Left forelimb (tissue), 1 donor: ENCODE results near the gene CSRP1.
"Not testable (repeated sequence)": the region's sequence is repeated elsewhere in the genome, so short reads cannot be mapped to it uniquely, and the experiment has no call there.

Experiments used
- DNase-seq: peaks from one replicate; pipeline ENCODE4 v3.0.0-alpha.2; 2018; ENCODE audit warnings: low spot score

CSRP1 gene

DNA sequence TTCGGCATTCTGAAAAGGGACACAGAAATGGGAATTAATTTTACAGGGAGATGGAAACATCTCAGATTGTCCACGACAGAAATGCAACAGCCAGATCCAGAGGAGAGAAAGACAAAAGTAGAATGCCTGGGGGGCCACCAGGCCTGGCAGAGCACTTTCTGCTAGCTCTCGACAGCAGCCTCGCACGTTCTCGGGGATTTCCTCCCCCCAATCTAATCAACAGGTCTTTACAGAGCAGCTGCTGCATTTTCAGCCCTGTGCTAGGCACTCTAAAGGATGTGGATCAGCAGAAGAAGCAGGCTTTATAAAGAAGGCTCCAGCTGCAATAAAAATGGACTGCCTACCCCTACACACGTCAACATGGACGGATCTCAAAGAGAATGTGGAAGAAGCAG, 10.6 kb downstream of the CSRP1 start:
- no peak for DNase-seq

GRCh38 chr1:201495551-201496295, 11.2 kb downstream of the CSRP1 start:
- DNase-seq: no peak

- no peak for DNase-seq
Measured at GRCh38 chr1:201493757-201494617, 12.9 kb downstream of the CSRP1 start.

- DNase-seq: not testable (repeated sequence)
Measured at GRCh38 chr1:201493026-201493656, 13.8 kb downstream of the CSRP1 start.

DNA sequence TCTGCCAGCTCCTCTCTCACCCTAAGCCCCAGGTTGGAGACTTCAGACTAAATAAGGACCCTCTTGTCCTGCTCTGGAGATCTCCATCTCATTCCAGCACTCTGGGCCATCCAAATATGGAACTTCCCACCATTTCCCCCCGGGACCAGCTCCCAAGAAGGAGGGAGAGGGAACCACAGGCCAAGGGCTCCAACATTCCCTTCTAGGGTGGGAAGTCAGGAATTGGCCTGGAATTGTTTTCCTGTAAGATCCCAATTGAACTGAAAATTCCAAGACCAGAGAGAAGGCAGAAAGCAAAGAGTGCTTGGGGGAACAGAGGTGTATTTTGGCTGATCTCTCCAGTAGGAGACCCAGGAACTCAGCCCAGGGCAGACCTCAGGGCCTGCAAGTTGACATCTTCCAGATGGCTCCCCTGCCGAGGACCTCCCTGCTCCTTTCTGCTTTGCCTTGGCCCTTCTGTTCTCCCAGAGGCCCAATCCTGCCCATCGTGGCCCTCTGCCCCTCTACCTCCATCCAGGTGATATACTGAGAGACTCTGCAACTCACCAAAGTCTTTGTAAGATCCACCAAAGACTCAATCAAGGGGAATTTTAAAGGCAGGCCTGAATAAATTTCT, 14.9 kb downstream of the CSRP1 start:
- no peak for DNase-seq

- DNase-seq: no peak
Measured at GRCh38 chr1:201490708-201491131, 16.2 kb downstream of the CSRP1 start.

DNA sequence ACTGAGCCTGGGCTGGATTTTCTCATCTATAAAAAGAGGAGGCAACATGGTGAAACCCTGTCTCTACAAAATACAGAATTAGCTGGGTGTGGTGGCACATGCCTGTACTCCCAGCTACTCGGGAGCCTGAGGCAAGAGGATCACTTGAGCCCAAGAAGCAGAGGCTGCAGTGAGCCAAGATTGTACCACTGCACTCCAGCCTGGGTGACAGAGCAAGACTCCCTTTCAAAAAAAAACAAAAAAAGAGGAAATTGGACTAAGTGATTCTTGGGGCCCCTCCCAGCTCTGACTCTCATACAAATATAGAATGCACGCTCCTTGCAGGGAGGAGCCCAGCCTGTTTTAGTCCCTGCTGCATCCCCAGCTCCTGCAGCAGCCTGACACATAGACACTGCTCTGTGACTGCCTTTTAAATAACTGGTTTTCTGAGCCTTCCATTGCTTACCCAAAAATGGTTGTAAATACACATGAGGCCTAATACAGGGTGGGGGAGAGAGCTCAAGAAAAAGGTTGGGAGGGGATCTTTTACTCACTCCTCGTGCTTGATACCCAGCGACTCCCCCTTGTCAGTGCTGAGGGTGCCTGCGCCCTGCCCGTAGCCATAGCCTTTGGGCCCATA, 17.2 kb downstream of the CSRP1 start:
- DNase-seq: no peak

DNA sequence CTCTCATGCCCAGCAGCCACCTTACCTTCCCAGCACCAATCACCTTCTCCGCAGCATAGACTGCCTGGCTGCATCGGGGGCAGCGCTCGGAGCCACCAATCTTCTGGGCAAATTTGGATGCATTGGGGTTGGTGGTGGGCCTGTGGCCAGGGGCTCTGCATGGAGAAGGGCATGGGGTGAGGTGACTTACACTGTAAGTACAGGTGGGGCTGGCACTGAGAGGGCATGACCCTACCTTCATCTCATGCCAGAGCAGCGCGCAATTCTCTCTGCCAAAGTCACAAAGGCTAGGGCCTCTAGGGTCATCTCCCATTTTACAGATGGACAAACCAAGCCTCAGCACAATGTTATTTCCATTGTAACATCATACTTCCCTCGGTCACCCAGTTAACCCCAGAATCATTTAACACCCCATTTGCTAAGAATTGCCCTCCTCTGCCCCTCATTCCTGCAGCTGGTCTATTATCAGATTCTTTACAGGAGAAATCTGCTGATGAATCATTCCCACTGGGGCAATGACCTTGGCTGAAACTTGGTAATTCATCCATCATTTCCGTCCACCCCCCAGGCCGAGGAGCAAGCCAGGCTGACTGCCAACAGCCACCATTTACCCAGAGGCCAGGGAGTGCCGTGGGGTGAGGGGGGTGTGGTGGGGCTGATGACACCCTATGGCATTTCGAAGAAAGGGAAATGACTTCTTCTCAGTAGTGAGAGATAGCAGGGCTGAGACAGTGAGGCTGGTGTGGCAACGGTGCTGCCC, 17.9 kb downstream of the CSRP1 start:
- DNase-seq: no peak

GRCh38 chr1:201487742-201488141, 19.2 kb downstream of the CSRP1 start:
- no peak for DNase-seq

DNA sequence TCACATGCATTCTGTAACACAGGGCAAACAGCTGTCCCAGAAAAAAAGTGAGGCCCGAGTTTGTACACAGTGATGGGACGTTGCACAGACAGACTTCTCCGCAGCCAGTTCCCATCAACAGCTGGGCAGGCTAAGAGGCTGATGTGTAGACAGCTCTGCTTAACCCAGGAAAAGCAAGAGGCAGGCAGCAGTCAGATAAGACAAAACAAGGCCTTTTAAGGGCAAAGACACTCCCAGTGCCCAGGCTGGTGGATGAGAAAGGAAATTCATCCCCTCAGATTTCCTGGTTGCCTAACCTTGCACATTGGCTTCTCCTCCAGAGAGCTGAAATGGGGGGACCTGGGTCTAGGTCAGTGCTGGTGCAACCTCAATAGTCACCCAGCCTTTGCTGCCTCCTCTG, 20.7 kb downstream of the CSRP1 start:
- no peak for DNase-seq

- DNase-seq: no peak
Measured at GRCh38 chr1:201485184-201485774, 21.6 kb downstream of the CSRP1 start.

- no peak for DNase-seq
Measured at GRCh38 chr1:201483373-201483949, 23.5 kb downstream of the CSRP1 start.

DNA sequence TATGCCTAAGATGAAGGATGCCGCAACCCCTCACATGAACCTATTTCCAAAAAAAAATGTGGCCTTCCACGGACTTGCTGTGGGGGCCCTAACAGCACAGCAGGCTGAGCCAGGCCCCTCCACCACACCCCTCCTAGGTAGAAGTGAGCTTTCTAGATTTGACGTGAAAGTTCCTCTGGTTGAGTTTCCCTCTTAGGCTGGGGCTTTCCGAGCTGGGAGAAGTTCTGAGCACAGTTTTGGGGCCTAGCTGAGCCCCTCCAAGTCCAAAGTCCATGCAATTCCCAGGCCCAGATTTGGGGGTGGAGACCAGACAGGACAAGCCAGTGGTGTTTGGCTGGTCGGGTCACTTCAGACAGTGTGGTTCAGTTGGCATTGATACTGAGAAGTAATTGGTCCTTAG, 24.2 kb downstream of the CSRP1 start:
- DNase-seq: no peak

- peak; percentile 86 for DNase-seq
Measured at GRCh38 chr1:201481761-201482493, 25.0 kb downstream of the CSRP1 start.

GRCh38 chr1:201481004-201481380, 25.9 kb downstream of the CSRP1 start:
- no peak for DNase-seq

GRCh38 chr1:201480231-201481003, 26.5 kb downstream of the CSRP1 start:
- DNase-seq: peak; percentile 76

- no peak for DNase-seq
Measured at GRCh38 chr1:201479201-201479730, 27.7 kb downstream of the CSRP1 start.

GRCh38 chr1:201478666-201479065, 28.3 kb downstream of the CSRP1 start:
- DNase-seq: not testable (repeated sequence)
